ENCODE measurements around the gene ANKS1B.

Gene ANKS1B

DNA sequence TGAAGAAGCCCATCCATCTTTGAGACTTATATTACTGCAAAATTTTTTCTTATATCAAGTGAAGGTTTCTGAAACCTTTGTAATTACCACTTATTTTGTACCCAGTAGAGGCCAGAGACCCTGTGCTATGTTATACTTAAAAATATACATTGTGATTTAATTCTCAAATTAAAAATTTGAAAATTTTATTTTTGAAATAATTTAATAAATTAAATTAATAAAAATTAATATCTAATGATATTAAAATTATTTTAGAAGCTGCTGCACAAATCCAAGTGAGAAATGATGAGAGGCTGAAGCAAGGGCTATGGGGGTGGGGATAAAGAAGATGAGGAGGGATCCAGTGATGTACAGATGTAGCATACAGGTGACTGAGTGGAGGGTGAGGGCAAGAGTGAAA, 1080.9 kb downstream of the ANKS1B start:
- no peak for DNase-seq

DNA sequence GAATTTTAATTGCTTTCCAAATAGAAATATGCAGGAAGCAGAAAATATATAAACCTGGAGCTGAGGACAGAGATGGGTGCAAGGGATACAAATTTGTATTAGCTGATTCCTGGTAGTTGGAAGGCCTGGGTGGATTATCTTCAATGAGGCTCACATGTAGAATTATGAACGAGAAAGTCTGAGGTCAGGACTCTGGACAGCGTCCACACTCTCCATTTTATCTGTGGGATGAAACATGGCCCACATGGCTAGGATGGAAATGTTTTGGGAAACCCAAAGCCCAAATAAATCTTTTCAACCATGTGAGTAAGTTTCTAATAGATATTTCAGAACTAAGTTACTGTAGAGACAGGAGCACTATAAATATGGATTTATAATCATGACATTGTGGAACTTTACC, 1083.5 kb downstream of the ANKS1B start:
- DNase-seq, result no peak

DNA sequence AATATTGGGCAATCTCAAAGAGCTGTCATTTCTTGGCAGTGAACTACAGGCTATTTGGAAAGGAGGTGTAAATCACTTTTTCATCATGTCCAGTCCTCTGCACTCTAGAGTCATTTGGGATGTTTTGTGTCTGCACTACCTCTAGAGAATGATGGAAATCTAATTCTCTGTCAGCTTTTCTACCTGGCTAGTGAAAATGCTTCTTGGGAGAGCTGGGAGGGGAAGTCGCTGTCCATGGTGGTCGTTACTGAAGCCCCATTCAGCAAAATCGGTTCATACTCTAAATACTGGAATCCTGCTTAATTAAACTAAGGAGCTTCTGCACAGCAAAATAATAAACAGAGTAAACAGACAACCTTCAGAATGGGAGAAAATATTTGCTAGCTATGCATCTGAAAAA, 1087.8 kb downstream of the ANKS1B start:
- DNase-seq, result no peak

DNA sequence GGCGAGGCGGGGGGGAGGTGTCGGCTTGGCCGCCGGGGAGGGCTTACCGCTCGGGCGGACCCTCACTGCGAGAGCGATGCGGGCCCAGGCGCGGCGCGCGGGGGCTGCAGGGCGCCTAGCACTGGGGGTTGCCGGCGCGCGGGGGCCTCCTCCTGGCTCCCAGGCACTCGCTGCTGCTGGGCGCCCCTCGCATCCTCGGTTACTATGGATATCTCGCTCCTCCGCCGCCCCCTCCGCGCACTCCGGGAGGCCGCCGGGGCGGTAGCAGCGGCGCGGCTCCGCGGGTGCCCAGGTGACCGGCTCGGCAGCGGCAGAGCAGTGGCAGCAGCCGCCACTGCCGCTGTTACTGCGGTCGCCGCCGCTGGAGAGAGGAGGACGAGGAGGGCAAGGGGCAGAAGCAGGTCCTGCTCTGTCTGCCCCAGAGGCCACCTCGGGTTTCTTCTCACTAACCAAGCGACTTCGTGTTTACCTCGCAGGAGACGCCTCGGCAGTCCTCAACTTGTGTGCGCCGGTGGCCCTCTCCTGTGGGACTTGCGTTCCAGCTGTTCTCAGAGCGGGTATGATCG, 1089.6 kb downstream of the ANKS1B start:
- no peak for DNase-seq

DNA sequence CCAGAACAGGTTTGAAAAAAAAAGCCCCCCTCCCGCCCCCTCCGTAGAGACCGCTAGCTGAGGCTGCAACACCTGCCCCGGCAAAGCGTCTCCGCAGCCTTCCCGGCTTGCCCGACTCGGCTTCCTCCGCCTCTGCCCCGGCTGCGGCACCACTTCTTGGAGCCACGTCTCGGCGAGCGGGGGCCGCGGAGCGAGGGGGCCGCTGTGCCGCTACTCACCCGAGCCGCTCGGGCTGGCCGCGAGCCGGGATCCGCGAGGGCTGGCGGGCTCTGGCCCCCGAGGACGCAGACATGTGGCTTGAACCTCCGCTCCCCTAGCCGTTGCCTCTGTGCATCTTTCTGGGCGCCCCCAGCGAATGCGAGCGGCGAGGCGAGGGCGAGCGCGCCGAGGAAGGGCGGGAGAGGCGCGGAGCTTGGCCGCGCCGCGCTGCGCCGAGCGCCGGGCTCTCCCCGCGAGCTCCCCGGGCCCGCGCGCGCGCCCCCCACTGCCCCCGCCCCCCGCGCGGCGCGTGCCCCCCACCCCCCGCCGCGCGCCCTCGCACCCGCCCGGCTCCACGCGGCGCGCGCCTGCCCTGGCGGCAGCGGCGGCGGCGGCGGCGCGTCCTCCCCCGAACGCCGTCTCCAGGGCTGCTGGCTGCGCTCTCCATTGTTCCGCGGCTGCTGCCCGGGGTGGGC, 1090.2 kb downstream of the ANKS1B start:
- DNase-seq, result no peak

- DNase-seq, result no peak
These were observed 1090.9 kb downstream of the ANKS1B start for GRCh38 chr12:98893675-98894411.

GRCh38 chr12:98893126-98893674, 1091.5 kb downstream of the ANKS1B start:
- no peak for DNase-seq

- no peak for DNase-seq
These were observed 1099.0 kb downstream of the ANKS1B start for GRCh38 chr12:98885778-98886177.

DNA sequence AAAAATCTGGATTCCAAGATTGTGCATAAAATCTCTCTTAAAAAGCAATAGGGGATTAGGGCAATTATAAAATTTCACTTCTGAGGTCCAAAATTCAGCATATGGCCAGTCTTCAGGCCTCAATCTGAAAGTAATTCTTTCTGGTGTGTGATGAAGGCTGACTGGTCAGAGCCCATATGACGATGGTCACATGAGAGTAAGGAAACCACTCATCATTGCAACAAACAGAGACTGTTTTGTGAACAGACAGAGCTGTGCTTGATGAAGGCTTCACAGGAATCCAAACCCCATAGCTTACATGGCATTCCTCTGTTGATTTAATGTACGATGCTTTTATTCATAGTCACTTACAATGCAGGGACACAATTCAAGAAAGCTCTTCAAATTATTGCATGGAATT, 1101.5 kb downstream of the ANKS1B start:
- DNase-seq, result no peak

DNA sequence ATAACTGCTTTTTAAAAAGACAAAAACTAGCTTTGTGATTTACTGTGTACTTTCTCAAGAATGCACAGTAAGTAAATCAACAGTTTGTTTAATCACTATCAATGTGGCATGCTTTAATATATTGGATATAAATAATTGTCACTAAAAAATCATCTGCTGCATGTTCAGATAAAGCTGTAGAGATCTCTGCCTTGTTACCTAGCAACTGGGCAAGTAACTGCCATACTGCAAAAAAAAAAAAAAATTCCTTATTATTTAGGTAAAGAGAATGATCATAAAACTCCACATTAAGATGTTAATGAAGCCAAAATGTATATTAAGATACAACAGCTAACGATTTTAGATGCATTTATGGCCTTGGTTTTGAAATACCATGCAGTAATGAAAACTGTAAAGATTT, 1102.2 kb downstream of the ANKS1B start:
- no peak for DNase-seq

DNA sequence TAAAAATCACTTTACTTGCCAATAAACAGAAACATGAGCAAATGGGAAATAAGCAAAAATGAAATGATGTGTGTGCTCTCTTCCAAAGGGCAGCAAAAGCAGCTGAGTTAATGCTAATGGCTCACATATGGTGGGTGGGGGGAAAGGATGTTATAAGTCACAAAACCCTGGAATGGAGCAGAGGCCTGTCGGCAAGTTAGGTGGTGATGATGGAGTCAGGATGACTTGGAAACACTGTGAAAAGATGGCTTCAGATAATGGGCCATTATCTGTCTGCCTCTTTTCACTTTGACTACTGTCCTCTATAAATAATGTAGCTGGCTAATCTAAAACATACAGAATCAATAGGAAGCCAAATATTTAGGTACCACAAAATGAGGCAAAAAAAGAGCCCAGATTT, 1111.0 kb downstream of the ANKS1B start:
- no peak for DNase-seq

- DNase-seq, result no peak
These were observed 1114.2 kb downstream of the ANKS1B start for GRCh38 chr12:98870504-98870903.

GRCh38 chr12:98869886-98870503, 1114.7 kb downstream of the ANKS1B start:
- DNase-seq, result no peak

DNA sequence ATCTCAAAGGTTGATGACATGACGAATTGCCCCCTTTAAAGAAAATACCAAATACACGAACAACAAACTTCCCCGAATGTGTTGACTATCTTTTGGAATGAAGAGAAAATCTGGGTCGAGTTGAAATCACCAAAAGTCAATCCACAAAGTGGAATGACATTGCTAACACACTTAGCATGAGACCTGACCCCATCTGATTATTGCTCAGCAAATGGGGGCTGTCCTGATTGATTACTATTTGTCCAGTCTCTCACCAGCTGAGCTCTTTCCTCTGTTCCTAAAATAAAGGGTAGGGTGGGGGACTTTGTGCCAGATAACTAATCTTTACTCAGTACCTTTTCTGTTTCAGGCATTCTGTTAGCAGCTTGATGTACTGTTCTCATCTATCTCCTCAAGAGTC, 1116.2 kb downstream of the ANKS1B start:
- DNase-seq, result no peak

DNA sequence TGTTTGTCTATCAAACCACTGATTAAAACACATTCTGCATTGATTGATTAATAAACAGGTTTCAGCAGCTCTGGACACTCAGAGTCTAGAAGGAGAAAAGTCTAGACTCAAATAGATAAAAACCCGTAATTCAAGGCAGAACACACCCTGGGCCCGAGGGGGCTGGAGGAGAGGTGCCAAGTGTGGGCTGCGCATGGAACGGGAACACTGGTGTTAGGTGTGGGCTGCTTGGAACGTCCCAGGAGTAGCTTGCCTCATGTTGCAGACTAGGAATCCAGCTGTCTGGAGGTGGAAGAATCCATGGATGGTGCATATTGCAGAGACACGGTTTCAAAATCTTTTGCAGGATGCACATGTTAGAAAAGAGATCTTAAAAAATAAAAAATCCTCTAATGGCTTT, 1116.7 kb downstream of the ANKS1B start:
- DNase-seq, result no peak

DNA sequence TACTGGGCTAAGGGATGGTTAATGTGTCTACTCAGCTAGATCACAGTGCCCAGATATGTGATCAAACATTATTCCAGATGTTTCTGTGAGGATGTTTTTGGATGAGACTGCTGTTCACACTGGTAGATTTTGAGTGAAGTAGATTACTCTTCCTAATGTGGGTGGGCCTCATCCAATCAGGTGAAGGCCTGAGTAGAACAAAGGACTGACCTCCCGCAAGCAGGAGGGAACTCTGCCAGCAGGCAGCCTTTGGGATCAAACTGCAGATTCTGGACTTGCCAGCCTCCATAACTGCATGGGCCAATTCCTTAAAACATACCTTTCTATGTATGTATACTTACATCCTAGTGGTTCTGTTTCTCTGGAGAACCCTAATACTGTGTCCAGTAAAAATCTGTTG, 1120.4 kb downstream of the ANKS1B start:
- no peak for DNase-seq

DNA sequence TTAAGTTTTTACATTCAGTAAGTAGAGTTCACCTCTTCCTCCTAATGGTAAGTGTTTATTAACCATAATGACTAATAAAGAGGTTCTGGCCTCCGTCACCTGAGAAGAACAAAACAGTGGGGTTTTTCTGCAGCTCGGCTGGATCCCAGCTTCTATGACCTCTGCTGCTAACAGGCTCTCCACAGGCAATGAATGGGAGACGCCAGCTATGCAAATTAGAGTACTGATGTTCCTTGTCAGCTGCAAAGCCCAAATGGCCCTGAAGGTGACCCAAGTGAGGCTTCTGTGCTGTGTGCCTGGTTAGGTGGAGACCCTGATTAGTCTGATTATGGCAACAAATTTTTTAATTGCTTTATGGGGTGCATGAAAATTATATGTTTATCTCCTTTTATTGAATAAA, 1121.6 kb downstream of the ANKS1B start:
- DNase-seq, result no peak

- DNase-seq, result no peak
These were observed 1123.5 kb downstream of the ANKS1B start for GRCh38 chr12:98861251-98861650.

DNA sequence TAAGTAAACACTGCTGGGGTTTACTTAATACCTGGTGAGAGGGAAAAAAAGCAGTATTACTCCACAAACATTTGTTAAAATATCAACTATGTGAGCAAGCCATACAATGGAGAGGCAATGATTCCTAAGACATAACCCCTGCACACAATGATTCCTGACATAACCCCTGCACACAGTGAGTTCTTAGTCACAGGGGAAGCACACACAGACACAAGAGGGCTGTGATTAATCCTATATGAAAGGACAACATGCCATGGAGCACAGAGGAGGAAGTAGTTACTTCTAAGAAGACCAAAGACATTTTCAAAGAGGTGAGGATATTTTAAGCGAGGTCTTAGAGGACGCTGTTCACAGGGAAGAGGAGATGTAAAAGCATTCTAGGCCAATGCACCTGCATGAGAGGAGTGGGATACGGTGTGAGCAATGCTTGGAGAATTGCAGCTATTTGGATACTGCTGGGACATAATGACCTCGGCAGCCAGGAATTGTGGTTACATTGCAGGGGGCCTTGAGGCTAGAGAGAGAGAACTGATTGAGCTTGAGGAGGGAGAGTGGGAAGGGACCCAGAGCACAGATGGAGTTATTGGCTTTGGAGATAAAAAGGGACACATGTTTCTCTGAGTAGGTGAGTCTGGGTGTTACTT, 1127.7 kb downstream of the ANKS1B start:
- DNase-seq, result no peak

GRCh38 chr12:98852181-98852580, 1132.6 kb downstream of the ANKS1B start:
- no peak for DNase-seq

DNA sequence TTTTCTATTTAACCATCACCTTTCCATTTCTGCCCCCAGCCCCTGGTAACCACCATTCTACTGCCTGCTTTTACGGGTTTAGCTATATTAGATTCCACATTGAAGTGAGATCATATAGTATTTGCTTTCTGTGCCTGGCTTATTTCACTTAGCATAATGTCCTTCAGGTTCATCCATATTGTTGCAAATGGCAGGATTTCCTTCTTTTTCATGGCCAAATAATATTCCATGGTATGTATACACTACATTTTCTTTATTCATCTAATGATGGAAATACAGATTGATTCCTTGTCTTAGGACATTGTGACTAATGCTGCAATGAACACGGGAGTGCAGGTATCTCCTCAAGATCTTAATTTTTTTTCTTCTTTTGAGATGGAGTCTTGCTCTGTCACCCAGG, 1137.5 kb downstream of the ANKS1B start:
- DNase-seq, result no peak

- no peak for DNase-seq
These were observed 1138.8 kb downstream of the ANKS1B start for GRCh38 chr12:98845957-98846356.

DNA sequence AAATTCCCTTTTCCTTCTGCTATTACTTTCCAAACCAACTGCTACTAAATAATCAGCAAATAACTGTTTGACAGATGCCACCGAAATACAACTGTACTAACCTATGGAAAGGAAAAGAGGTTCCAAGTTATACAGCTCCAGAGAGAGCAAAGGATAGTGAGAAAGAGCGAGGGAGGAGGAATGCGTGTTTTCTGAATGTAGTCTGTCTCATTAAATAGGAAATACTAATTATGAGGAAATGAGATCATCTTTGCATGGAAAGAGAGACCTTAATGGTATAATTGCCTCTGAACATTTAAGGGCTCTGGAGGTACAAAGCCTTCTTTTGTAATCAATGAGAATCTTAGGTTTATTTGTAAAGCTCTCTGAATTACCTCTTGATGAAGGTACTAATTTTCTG, 1144.4 kb downstream of the ANKS1B start:
- DNase-seq, result no peak

Measured in CD4-positive, alpha-beta T cell treated with Interleukin-4 for 1 hour (primary cell).